Type B pancreatic cell (in vitro differentiated cells): Measurements from ENCODE around the gene LINC00632. TPM values are rescaled to one million over a fixed set of nuclear protein-coding genes. Genes with fewer than 3 reads are reported as not detected.

Experiments used
- DNase-seq: peaks from one replicate; pipeline ENCODE4 v3.0.0; 2021; ENCODE audit warnings: mixed read lengths; ENCODE audit not compliant: unreplicated experiment; ENCODE audit errors: extremely low spot score
- H3K27ac Mint-ChIP-seq: 2 replicates; pipeline ENCODE4 v1.8.0; 2021; ENCODE audit warnings: mild to moderate bottlenecking, mixed read lengths
- H3K27me3 Mint-ChIP-seq: 2 replicates; pipeline ENCODE4 v1.8.0; 2021; ENCODE audit warnings: mixed read lengths
- H3K36me3 Mint-ChIP-seq: 2 replicates; pipeline ENCODE4 v1.8.0; 2021; ENCODE audit warnings: mixed read lengths
- H3K4me1 Mint-ChIP-seq: one replicate; pipeline ENCODE4 v1.8.0; 2021; ENCODE audit warnings: mixed read lengths; ENCODE audit not compliant: unreplicated experiment
- H3K4me3 Mint-ChIP-seq: 2 replicates; pipeline ENCODE4 v1.8.0; 2021; ENCODE audit warnings: mild to moderate bottlenecking, mixed read lengths
- H3K9me3 Mint-ChIP-seq: 2 replicates; pipeline ENCODE4 v1.8.0; 2021; ENCODE audit warnings: mixed read lengths
- total RNA-seq: library from RNA; stranded (reverse); gene quantifications from 2 replicates; pipeline ENCODE4 v1.2.1, GENCODE V29; 2021; ENCODE audit warnings: low replicate concordance
- TF ChIP-seq, protein P1 (sequence below): fragments of 200-600 bp; sonication (generic); conservative IDR thresholded peaks from 2 replicates; pipeline ENCODE4 v1.5.0; 2021; ENCODE audit warnings: antibody characterized with exemption, mild to moderate bottlenecking

LINC00632 gene
- total RNA-seq, 1 donor from 2014 or later = 393 TPM

DNA sequence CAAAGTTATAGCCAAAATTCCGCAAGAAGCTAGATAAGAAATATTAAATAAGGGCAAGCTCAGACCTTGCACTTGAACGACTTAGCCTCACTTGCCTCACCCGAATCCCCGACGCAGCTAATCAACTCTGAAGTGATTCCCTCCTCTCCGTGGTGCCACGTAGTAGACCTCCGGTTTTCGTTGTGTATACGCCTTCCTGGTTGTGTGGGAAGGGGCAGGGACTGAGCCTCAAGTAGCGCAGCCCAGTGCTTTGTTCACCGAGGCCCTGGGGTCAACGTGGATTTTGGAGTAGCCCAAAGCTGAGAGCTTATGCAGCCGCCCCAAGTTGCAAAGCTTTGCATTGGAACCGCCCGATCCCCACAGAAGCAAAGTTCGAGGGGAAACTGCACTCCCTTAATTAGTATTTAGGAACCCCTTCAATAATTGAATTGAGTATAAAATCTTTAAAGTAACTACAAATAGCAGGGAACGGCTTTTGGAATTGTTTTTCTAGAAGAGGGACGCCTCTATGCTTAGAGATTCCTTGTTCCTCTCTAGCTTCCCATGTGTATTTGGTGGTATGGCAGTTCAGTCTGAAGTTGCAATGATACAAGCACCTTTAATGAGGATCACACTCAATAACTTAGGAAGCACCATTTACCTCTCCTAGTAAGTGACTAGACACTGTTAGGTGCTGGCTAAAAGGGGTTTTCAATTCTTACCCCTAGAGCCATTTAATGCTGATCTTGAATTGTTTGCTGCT lies 55.7 kb downstream of the LINC00632 start:
- Mint-ChIP-seq H3K36me3 (no peaks in the 10 kb centered on the region), H3K27me3 (peaks cover 27% of the 10 kb centered on the region), H3K27ac (peak overlapping the region; percentile 47), H3K9me3 (no peaks in the 10 kb centered on the region), H3K4me1 (peaks cover 4% of the 10 kb centered on the region), H3K4me3 (peak overlapping the region; percentile 89)
- TF ChIP-seq, protein P1, sequence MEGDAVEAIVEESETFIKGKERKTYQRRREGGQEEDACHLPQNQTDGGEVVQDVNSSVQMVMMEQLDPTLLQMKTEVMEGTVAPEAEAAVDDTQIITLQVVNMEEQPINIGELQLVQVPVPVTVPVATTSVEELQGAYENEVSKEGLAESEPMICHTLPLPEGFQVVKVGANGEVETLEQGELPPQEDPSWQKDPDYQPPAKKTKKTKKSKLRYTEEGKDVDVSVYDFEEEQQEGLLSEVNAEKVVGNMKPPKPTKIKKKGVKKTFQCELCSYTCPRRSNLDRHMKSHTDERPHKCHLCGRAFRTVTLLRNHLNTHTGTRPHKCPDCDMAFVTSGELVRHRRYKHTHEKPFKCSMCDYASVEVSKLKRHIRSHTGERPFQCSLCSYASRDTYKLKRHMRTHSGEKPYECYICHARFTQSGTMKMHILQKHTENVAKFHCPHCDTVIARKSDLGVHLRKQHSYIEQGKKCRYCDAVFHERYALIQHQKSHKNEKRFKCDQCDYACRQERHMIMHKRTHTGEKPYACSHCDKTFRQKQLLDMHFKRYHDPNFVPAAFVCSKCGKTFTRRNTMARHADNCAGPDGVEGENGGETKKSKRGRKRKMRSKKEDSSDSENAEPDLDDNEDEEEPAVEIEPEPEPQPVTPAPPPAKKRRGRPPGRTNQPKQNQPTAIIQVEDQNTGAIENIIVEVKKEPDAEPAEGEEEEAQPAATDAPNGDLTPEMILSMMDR = no peak
- no peak for DNase-seq

DNA sequence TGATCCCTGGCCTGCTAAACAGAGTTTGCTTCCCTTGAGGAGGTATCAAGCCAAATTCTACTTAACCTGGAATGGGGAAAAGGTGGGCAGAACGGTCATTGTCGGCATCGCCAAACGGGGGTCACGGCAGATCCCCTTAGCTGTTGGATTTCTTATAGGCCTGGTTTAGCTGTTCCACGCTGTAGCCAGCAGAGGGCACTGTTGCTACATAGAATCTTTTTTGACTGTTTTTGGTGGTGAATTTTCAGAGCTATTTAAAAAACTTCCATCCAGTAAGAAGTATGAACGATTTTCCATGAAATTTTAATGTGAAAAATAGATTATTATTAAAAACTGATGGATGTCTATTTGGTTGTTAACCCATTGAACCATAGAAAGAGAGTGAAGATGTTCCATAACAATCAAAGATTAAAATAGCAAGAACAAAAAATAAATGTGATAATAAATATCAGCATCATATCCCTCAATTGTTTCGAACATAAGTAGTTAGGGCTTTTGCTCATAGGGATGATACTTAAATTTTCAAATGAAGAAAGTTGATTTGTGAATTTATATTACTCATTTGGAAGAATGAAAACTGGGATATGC lies 56.6 kb downstream of the LINC00632 start:
- Mint-ChIP-seq H3K27me3 (peaks cover 26% of the 10 kb centered on the region), H3K9me3 (no peaks in the 10 kb centered on the region), H3K36me3 (no peaks in the 10 kb centered on the region), H3K4me3 (peak overlapping the region; percentile 89), H3K4me1 (peaks cover 4% of the 10 kb centered on the region), H3K27ac (no peak overlapping the region)
- no peak for DNase-seq
- TF ChIP-seq, protein P1 = peak; percentile 95

DNA sequence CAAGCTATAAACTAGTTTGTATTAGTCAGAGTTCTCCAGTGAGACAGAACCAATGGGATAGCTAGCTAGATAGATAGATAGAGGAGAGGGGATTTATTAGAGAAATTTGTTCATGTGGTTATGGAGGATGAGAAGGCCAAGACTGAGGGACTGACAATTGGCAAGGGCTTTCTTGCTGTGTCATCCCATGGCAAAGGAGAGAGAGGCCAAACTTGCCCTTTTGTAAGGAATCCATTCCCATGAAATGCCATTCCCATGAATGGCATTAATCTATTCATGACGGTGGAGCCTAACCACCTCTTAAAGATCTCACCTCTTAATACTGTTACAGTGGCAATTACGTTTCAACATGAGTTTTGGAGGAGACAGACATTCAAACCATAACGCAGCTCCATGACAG lies 58.1 kb downstream of the LINC00632 start:
- DNase-seq = no peak
- TF ChIP-seq, protein P1 = no peak
- Mint-ChIP-seq H3K36me3 (no peaks in the 10 kb centered on the region), H3K27me3 (peaks cover 22% of the 10 kb centered on the region), H3K27ac (no peak overlapping the region), H3K9me3 (no peaks in the 10 kb centered on the region), H3K4me3 (no peak overlapping the region), H3K4me1 (no peaks in the 10 kb centered on the region)

DNA sequence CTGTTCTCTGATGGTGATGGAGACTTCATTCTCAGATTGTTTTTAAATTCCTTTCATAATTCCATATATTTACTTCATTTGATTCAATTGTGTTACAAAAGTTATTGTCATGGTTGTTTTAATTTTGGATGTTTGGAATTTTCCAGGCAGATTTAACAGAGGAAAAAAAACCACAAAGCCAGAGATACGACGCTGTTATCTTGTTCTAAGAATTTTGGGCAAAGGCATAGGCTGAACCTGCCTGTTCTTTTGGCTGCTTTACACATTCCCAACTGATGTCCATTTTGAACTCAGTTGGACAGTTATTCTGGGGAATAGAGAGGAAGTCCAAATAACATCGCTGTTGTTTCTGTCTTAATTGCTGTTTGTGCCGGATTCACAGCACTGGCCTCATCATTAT lies 65.7 kb downstream of the LINC00632 start:
- Mint-ChIP-seq H3K27ac (no peak overlapping the region), H3K4me3 (no peak overlapping the region), H3K4me1 (no peaks in the 10 kb centered on the region), H3K27me3 (no peaks in the 10 kb centered on the region), H3K9me3 (no peaks in the 10 kb centered on the region), H3K36me3 (peaks cover 5% of the 10 kb centered on the region)
- TF ChIP-seq, protein P1 = no peak
- no peak for DNase-seq

DNA sequence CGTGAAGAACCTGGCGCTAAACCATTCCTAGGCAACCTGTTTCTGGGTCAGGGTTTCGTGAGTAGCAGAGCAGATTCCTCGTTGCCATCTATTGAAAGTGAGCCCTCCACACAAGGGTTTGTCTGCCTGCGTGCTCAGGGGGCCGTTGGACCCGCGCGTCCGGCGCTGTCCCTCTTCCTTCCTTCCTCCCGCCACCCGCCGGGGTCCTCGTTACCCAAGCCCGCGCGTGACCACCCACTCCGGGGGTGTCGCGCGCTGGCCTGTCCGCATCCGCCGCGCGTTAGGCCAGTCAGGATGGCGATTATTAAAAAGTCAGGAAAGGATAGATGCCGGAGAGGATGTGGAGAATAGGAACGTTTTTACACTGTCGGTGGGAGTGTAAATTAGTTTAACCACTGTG lies 66.8 kb downstream of the LINC00632 start:
- Mint-ChIP-seq H3K36me3 (peaks cover 5% of the 10 kb centered on the region), H3K27me3 (no peaks in the 10 kb centered on the region), H3K27ac (no peak overlapping the region), H3K9me3 (no peaks in the 10 kb centered on the region), H3K4me3 (no peak overlapping the region), H3K4me1 (no peaks in the 10 kb centered on the region)
- DNase-seq = no peak
- TF ChIP-seq, protein P1 = no peak
